LNCaP clone FGC (cell line): Measurements from ENCODE around the gene ADRA2B.

Source experiments
- DNase-seq: peaks from one replicate; pipeline ENCODE4 v3.0.0-alpha.2; 2011; ENCODE audit warnings: low read depth
- H3K4me3 ChIP-seq: 2 replicates; pipeline ENCODE4 v1.5.1; 2011; ENCODE audit warnings: mild to moderate bottlenecking, low read depth, low read length, control low read depth
- TF ChIP-seq, protein P1 (sequence below): IDR thresholded peaks from 2 replicates; pipeline ENCODE4 v1.5.1; 2012; ENCODE audit warnings: mild to moderate bottlenecking; ENCODE audit not compliant: control insufficient read depth, insufficient read depth; ENCODE audit errors: extremely low read depth

ADRA2B gene

DNA sequence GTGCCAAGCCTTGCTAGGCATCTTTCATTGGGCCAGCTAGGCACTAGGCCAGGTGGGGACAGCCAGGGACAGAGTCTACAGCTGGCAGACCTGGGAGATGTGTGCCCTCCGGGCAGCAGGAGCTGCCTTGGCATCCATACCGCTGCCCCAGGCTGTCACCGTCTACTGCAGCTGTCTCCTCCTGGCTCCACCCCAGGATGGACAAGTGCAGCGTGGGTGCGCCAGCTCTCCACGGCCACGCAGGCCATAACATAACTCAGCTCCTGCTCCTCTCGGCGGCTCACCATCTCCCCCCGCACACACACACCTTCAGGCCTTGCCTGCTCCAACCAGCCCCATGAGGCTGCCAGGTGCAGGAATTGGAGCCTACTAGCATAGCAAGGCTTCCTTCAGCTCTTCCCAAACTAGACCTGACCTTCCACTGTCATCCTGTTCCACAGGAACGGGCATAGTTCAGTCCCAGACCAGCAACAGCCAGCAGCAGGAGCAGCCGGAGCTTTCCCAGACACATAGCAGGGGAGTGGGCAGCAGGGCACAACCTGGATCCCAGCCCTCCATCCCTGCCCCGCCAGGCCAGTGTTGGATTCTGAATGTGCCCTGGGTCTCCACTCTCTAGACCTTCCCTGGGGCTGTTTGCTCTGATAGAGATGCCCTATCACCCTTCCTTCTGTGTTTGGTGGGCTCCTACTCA, 2.5 kb upstream of the ADRA2B start:
- DNase-seq = no peak
- no peak overlapping the region for H3K4me3 ChIP-seq
- TF ChIP-seq, protein P1, sequence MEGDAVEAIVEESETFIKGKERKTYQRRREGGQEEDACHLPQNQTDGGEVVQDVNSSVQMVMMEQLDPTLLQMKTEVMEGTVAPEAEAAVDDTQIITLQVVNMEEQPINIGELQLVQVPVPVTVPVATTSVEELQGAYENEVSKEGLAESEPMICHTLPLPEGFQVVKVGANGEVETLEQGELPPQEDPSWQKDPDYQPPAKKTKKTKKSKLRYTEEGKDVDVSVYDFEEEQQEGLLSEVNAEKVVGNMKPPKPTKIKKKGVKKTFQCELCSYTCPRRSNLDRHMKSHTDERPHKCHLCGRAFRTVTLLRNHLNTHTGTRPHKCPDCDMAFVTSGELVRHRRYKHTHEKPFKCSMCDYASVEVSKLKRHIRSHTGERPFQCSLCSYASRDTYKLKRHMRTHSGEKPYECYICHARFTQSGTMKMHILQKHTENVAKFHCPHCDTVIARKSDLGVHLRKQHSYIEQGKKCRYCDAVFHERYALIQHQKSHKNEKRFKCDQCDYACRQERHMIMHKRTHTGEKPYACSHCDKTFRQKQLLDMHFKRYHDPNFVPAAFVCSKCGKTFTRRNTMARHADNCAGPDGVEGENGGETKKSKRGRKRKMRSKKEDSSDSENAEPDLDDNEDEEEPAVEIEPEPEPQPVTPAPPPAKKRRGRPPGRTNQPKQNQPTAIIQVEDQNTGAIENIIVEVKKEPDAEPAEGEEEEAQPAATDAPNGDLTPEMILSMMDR = no peak

DNA sequence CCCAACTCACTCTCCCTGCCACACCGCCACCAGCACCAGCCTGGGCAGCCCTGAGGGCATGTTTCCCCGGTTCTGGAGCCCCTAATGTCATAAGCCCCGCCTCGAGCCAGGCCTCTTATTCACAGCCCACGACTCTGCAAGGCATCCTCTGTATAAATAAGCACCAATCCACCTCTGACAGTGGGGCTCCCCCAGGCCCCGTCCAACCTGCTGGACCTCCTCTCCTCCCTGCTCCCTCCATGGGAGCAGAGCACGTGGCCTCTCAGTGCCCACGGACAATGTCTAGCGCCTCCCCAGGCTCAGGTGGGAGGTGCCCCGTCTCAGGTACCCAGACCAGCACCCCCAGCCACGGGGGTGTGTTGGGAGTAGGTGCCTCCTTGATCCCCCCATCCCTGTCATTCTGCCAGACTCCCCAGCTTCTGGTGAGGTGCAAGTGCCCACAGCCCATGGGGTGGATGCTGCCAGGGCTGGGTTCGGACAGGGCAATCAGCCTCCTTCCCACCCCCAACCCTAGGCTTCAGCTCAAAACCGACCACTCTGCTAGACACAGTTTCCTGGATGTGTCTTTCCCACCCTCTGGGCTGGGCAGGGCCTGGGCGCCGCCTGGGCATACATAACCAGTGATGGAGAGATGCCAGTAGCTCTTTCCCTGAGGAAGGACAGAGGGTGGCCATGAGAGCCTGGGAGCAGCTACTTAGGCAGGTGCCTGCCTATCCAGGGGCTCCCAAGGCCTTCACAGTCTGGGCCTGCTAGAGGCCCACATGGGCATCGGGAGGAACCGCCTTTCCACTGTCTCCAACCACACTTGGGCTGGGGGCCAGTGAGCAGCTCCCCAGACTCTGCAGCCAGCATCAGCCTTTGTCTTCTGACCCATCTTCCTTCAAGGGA, 1.6 kb upstream of the ADRA2B start:
- no peak for DNase-seq
- TF ChIP-seq, protein P1 = no peak
- no peak overlapping the region for H3K4me3 ChIP-seq

DNA sequence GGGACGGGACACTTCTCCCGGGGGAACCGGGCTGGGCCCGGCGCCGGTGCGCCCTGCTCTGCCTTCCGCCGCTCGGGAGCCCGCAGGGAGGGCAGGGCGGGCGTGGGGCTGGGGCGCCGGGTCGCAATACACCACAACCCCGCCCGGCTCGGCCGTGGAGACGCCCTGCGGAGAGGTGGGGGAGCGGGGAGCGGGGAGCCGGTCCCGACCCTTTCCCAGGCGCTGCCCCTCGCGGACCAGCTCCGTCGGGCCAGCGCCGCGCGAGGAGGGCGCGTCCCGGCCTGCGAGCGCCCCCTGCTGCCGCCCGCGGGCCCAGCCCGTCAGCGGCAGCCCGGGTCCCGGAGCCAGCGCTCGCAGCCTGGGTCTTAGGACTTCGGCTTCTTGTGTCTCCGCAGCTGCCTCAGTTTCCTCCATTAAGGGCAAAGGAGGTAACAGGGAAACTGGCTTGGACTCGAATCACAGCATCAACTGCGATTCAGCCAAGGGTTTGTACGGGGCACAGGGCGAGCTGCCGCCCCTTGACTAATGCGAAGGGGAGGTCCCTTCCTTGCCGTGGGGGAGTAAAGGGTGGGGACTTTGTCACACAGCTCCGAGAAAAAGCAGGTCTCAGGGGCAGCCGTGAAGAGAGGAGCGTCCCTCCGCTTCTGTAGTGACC, 635 bp upstream of the ADRA2B start:
- peak overlapping the region; percentile 37 for H3K4me3 ChIP-seq
- TF ChIP-seq, protein P1 = peak; percentile 82
- DNase-seq = no peak

DNA sequence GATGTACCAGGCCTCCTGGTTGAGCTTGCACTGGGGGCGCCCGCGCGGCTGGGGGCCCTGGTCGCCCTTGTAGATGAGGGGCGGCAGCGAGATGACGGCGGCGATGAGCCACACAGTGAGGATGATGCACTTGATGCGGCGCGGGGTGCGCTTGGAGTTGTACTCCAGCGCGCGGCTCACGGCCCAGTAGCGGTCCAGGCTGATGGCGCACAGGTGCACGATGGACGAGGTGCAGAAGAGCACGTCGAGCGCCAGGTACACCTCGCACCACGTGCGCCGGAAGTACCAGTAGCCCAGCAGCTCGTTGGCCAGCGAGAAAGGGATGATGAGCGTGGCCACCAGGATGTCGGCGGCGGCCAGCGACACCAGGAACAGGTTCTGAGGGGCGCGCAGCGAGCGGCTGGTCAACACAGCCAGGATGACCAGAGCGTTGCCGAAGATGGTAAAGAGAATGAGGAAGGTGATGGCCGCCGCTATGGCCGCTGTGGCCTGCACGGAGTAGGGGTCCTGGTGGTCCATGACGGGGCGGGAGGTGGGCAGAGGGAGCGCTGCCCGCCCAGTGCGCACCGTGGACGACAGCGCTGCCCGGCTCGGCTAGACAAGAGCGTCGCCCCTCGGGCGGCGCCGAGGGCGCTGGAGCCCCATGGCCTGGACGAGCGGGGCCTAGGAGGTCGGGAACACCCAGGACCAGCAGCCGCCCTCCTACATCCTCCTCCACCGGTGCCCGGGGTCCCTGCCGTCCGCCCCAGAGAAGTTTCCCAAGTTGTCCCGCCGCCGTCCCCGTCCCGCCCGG, 544 bp downstream of the ADRA2B start:
- no peak for DNase-seq
- H3K4me3 ChIP-seq = peak overlapping the region; percentile 37
- TF ChIP-seq, protein P1 = no peak

DNA sequence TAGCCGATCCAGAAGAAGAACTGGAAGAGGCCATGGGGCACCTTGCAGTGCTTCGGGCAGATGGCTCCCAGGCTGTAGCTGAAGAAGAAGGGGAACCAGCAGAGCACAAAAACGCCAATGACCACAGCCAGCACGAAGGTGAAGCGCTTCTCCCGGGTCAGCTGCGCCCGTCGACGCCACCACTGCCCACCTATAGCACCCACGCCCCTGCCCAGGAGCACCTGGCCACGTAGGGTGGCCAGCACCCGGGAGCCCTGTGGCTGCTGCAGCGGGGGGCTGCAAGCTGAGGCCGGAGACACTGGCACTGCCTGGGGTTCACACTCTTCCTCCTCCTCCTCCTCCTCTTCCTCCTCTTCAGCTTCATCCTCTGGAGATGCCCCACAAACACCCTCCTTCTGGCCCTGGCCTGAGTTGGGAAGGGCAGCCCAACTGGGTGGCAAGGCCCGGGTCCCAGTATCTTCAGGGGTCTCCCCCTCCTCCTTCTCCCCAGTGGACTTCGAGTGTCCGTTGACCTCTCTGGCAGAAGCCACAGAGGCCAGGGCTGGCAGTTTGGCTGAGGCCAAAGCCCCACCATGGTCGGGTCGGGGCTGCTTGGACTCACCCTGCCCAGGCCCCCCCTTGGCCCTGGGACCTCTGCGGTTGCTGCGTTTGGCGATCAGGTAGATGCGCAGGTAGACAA, 1.3 kb downstream of the ADRA2B start:
- no peak for DNase-seq
- TF ChIP-seq, protein P1 = no peak

DNA sequence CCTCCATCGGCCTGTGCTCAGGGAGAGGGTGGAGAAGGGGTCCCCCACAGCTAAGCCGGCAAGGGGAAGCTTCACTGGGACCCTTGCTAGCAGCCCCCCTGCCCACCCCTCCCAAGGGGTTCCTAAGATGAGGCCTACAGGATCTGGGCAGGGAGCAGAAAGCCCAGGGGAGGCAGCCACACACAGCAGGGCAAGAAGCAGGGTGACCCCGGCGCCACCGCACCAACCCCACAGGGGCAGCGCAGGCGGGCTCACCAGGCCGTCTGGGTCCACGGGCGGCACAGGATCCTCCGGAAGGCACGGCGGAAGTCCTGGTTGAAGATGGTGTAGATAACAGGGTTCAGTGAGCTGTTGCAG, 1.8 kb downstream of the ADRA2B start:
- DNase-seq = no peak
- TF ChIP-seq, protein P1 = no peak
- H3K4me3 ChIP-seq = no peak overlapping the region

More for the DNA sequence above, 1.3 kb downstream of the ADRA2B start:
- H3K4me3 ChIP-seq = no peak overlapping the region
